Spinal cord (tissue), 10 donors: Measurements from ENCODE around the gene ZNF783. TPM values are rescaled to one million over a fixed set of nuclear protein-coding genes. Genes with fewer than 3 reads are reported as not detected.
A peak's percentile ranks its signal among the peaks of the same experiment; 100 is the strongest.
"Not testable (repeated sequence)": the region's sequence is repeated elsewhere in the genome, so short reads cannot be mapped to it uniquely, and the experiment has no call there.

Experiments used
- DNase-seq, 6 donors: peaks; one replicate each; pipeline versions ENCODE4 v3.0.0 to v3.0.0-alpha.2; 2013 to 2015; ENCODE audit warnings: low spot score in 6 of 6, low read depth in 4 of 6
- H3K27ac ChIP-seq: one replicate; pipeline ENCODE4 v1.5.1; 2013; ENCODE audit warnings: low read depth, low read length, control low read depth
- H3K27me3 ChIP-seq: one replicate; pipeline ENCODE4 v1.6.1; 2013; ENCODE audit warnings: low read length; ENCODE audit not compliant: control insufficient read depth, insufficient read depth
- H3K36me3 ChIP-seq: one replicate; pipeline ENCODE4 v1.6.1; 2013; ENCODE audit warnings: low read length; ENCODE audit not compliant: control insufficient read depth, insufficient read depth
- H3K4me1 ChIP-seq: one replicate; pipeline ENCODE4 v1.6.1; 2013; ENCODE audit warnings: low read length; ENCODE audit not compliant: control insufficient read depth, insufficient read depth
- H3K4me3 ChIP-seq: one replicate; pipeline ENCODE4 v1.5.1; 2013; ENCODE audit warnings: low read depth, low read length, control low read depth
- H3K9me3 ChIP-seq: one replicate; pipeline ENCODE4 v1.6.1; 2013; ENCODE audit warnings: low read length; ENCODE audit not compliant: control insufficient read depth, insufficient read depth
- WGBS: methylation state at CpG from one replicate; pipeline ENCODE4 v1.1.5; 2013; ENCODE audit warnings: missing lambda C conversion rate; ENCODE audit not compliant: insufficient coverage; 5-methylcytosine and 5-hydroxymethylcytosine counted together
- polyA plus RNA-seq, 2 donors: library from polyadenylated mRNA; unstranded; fragments of 120-200 nt; gene quantifications; one replicate each; pipeline ENCODE4 v1.2.1, GENCODE V29; 2013; ENCODE audit not compliant: insufficient read length in 2 of 2
- total RNA-seq, 2 donors: library from RNA; depleted of rRNA in 1 of 2; stranded (reverse); fragments of 120-200 nt in 1 of 2; fragments of >200 nt in 1 of 2; gene quantifications; one replicate each; pipeline versions ENCODE4 v1.2.3 to v1.2.4, GENCODE V29; 2013 to 2014
- donor health status: healthy.

The ZNF783 gene
- total and polyA plus RNA-seq, 4 donors: 7.8 to 26.6 (median 19.3) TPM

GRCh38 chr7:149254181-149254858 lies 7.7 kb upstream of the ZNF783 start:
- WGBS: 94% methylated on average over 9 of the region's 16 CpGs
- DNase-seq: no peak
- Histone ChIP-seq H3K27ac (no peak overlapping the region), H3K4me3 (no peak overlapping the region), H3K4me1 (no peaks in the 10 kb centered on the region), H3K9me3 (no peaks in the 10 kb centered on the region), H3K27me3 (no peaks in the 10 kb centered on the region), H3K36me3 (peaks cover 56% of the 10 kb centered on the region)

DNA sequence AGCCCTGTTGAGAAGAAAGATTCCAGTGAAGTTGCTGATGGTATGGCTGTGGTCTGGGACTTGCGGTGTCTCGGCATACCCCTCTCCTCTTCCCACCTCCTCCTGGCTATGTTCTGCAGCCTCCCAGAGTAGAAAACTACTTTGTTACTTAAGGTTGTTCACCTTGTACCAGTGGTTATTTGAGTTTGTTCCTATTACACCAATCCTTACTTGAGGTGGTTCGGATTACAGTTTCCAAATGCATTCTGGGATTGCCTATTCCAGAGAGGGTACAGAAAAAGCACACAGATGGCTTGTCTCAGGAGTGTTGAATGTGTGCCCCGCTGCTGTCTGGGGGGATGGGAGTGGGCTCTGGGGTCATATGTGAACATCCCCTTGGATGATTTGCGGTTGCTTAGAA lies 6.8 kb upstream of the ZNF783 start:
- Histone ChIP-seq H3K9me3 (no peaks in the 10 kb centered on the region), H3K4me3 (no peak overlapping the region), H3K27ac (no peak overlapping the region), H3K27me3 (no peaks in the 10 kb centered on the region), H3K36me3 (peaks cover 52% of the 10 kb centered on the region), H3K4me1 (no peaks in the 10 kb centered on the region)
- no peak for DNase-seq
- 100% methylated on average over 1 of the region's 5 CpGs for WGBS

DNA sequence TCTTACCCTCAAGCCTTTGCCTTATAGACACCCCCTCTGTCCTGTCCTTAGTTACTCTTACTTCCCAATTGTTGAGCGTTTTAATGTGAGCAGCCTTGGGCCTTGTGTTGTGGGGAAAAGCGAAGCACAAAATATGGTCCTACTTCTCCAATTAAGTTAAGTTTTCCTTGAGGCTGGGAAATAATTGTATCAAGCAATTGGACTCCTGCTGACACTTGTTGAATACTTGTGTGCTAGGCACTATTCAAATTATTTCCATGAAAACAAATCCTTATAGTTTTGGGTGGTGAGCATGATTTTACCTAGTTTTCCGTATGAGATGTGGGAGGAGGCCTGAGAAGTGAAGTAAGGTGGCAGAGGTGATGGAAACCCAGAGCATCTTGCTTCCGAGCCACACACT lies 5.4 kb upstream of the ZNF783 start:
- Histone ChIP-seq H3K36me3 (peaks cover 38% of the 10 kb centered on the region), H3K27me3 (no peaks in the 10 kb centered on the region), H3K27ac (no peak overlapping the region), H3K4me1 (peaks cover 4% of the 10 kb centered on the region), H3K4me3 (no peak overlapping the region), H3K9me3 (no peaks in the 10 kb centered on the region)
- WGBS: 100% methylated on average over 2 of the region's 4 CpGs
- no peak for DNase-seq

GRCh38 chr7:149257146-149257545 lies 4.8 kb upstream of the ZNF783 start:
- Histone ChIP-seq H3K4me1 (peaks cover 6% of the 10 kb centered on the region), H3K27me3 (no peaks in the 10 kb centered on the region), H3K36me3 (peaks cover 33% of the 10 kb centered on the region), H3K27ac (no peak overlapping the region), H3K9me3 (no peaks in the 10 kb centered on the region), H3K4me3 (no peak overlapping the region)
- WGBS: 100% methylated on average over 2 of the region's 2 CpGs
- no peak for DNase-seq

DNA sequence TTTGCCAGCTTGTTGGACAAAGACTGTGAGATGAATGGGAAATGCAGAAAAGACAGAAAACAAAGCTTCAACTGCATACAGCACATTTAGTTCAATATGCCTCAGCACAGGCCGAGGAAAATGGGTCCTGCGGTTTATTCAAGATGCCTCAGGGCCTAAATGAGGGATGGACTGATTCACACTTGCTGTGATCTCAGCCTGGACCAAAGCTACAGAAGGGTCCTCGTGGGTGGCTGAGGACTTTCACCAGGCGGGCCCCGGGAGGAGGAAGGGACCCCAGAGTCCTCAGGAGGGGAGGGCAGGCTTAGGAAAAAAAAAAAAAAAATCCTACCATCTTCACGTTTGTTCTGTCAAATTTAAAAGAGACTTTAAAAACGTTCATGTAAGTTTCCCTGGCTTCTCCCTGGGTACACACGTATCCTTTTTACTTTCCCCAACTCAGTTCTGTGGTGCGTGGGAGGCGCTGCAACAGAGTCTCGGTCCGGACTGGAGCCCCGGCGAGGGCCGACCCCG lies 624 bp upstream of the ZNF783 start:
- H3K4me3 ChIP-seq: peak overlapping the region; percentile 62
- 1% methylated on average over 13 of the region's 16 CpGs for WGBS
- H3K9me3 ChIP-seq: no peaks in the 10 kb centered on the region
- DNase-seq: peak in 1 of 6 donors; percentile 55
- H3K36me3 ChIP-seq: peaks cover 18% of the 10 kb centered on the region
- peak overlapping the region; percentile 86 for H3K27ac ChIP-seq
- no peaks in the 10 kb centered on the region for H3K27me3 ChIP-seq
- H3K4me1 ChIP-seq: peaks cover 15% of the 10 kb centered on the region

DNA sequence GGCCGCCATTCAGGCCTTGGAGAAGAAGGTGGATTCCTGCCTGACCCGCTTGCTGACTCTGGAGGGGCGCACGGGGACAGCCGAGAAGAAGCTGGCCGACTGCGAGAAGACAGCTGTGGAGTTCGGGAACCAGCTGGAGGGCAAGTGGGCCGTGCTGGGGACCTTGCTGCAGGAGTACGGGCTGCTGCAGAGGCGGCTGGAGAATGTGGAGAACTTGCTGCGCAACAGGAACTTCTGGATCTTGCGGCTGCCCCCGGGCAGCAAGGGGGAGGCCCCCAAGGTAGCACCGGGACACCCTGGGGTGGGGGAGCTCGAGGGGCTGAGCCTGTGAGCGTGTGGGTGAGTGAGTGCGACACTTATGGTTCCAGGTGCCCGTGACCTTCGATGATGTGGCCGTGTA lies 4.5 kb downstream of the ZNF783 start:
- Histone ChIP-seq H3K4me3 (no peak overlapping the region), H3K27me3 (no peaks in the 10 kb centered on the region), H3K4me1 (peaks cover 12% of the 10 kb centered on the region), H3K27ac (no peak overlapping the region), H3K36me3 (peaks cover 33% of the 10 kb centered on the region), H3K9me3 (no peaks in the 10 kb centered on the region)
- DNase-seq: no peak
- WGBS: 95% methylated on average over 15 of the region's 21 CpGs

DNA sequence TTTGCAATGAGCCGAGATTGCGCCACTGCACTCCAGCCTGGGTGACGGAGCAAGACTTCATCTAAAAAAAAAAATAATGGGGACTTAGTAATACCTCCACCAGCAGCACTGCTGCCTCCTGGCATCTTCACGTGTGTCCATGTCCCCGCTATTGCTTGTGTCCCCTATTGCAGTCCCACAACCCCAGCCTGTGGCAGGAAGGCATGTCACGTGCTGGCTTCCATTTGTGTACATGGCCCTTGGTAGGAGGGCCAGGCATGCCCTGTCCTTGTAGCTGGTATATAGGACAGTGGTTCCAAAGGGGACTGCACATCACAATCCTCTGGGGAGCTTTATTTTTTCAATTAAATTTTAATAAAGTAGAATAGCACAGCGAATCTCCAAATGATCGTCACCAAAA lies 5.7 kb downstream of the ZNF783 start:
- 88% methylated on average over 8 of the region's 8 CpGs for WGBS
- no peaks in the 10 kb centered on the region for H3K27me3 ChIP-seq
- no peak overlapping the region for H3K4me3 ChIP-seq
- peaks cover 35% of the 10 kb centered on the region for H3K36me3 ChIP-seq
- no peaks in the 10 kb centered on the region for H3K9me3 ChIP-seq
- no peak overlapping the region for H3K27ac ChIP-seq
- DNase-seq: no peak
- peaks cover 5% of the 10 kb centered on the region for H3K4me1 ChIP-seq

- H3K9me3 ChIP-seq, H3K4me3 ChIP-seq, DNase-seq, H3K4me1 ChIP-seq, H3K27ac ChIP-seq, H3K27me3 ChIP-seq: not testable (repeated sequence)
- WGBS: 100% methylated on average over 1 of the region's 8 CpGs
- H3K36me3 ChIP-seq: peaks cover 47% of the 10 kb centered on the region
Measured at GRCh38 chr7:149274424-149274823, 12.4 kb downstream of the ZNF783 start.

DNA sequence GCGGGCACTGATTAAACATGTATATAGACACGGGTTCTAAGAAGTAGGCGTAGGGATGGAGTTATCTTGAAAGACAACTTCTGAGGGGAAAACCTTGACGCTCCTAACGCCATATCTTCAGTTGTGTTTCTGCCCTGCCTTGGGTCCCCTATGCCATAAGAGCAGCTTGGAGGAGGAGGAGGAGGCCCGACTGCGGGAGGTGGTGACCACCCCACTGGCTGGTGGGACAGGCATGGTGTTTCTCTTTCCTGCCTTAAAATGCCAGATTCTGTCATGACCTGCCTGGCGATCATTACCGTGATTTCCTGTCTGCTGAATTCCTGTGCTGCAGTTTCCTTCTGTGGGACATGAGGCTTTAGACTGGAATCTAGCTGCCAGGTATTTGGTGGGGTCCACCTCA lies 15.9 kb downstream of the ZNF783 start:
- Histone ChIP-seq H3K4me1 (no peaks in the 10 kb centered on the region), H3K36me3 (peaks cover 70% of the 10 kb centered on the region), H3K4me3 (no peak overlapping the region), H3K27ac (no peak overlapping the region), H3K27me3 (no peaks in the 10 kb centered on the region), H3K9me3 (peaks cover 1% of the 10 kb centered on the region)
- DNase-seq: no peak
- 95% methylated on average over 7 of the region's 9 CpGs for WGBS

DNA sequence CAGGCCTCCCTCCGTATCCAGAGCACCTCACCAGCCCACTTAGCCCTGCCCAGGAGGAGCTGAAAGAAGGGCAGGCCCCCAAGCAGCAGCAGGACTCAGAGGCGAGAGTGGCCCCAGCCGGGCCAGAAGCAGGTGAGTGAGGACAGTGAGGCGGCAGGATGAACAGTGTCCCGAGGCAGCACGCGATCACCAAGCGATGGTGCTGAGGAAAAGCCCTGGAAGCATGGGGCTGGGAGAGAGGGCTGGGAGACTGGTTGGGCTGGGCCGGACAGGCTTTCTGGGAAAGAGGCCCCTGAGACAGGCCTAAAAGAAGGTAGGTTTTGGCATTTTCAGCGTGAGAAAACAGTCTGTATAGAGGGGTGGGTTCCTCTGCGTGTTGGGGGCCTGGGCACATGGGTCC lies 16.4 kb downstream of the ZNF783 start:
- 94% methylated on average over 10 of the region's 11 CpGs for WGBS
- Histone ChIP-seq H3K36me3 (peaks cover 74% of the 10 kb centered on the region), H3K4me1 (no peaks in the 10 kb centered on the region), H3K9me3 (peaks cover 1% of the 10 kb centered on the region), H3K4me3 (no peak overlapping the region), H3K27ac (no peak overlapping the region), H3K27me3 (no peaks in the 10 kb centered on the region)
- DNase-seq: no peak
